AG09319 (cell line): ENCODE results near the gene RBM5.

Source experiments
- DNase-seq: peaks from one replicate; pipeline ENCODE4 v3.0.0-alpha.2; 2010; ENCODE audit warnings: low read depth; ENCODE audit errors: extremely low read depth
- TF ChIP-seq, protein P1 (sequence below): IDR thresholded peaks from 2 replicates; pipeline ENCODE4 v1.5.1; 2011; ENCODE audit warnings: low read depth, mild to moderate bottlenecking, inconsistent platforms, low read length, moderate library complexity

RBM5 gene

DNA sequence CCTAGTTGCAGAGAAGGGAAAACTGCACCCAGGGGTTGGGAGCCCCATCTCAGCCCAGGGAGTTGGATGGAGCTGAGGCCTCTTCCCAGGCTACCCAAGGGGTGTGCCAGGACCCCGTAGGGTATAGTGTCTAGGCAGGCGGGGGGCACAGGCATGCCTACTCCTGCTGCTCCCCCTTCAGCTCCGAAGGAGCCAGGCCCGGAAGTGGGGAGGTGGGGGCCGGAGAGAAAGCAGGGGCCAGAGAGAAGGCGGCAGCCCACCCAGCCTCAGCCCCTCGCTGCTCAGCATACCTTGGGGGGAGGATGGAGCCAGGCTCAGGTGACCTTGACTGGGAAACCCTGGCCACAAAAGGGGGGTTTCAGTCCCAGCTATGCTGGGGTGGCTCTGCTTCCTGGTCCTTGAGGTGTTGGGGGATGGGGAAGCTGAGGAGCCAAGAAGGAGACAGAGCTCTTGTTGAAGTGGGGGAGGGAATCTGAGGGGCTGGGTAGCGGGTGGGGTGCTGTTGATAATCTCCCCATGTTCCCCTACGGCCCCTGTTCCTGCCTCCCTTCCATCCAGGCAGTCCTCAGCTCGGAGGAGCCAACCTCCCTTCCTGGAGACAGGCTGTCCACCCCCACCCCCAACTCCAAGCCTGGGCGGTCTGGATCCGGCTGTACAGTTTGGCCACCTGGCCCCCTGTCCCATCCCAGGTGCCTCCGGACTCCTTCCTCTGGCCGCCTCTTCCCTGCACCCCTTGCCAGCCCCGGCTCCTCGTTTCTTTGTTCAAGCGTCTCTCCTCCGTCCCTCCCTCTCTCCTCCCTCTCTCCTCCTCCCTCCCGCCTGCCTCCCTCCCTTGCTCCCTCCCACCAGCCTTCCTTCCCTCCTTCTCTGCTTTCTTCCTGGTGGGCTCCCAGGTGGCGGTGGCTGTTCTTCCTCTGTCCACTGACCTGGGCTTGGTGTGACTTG lies 68.1 kb downstream of the RBM5 start:
- TF ChIP-seq, protein P1, sequence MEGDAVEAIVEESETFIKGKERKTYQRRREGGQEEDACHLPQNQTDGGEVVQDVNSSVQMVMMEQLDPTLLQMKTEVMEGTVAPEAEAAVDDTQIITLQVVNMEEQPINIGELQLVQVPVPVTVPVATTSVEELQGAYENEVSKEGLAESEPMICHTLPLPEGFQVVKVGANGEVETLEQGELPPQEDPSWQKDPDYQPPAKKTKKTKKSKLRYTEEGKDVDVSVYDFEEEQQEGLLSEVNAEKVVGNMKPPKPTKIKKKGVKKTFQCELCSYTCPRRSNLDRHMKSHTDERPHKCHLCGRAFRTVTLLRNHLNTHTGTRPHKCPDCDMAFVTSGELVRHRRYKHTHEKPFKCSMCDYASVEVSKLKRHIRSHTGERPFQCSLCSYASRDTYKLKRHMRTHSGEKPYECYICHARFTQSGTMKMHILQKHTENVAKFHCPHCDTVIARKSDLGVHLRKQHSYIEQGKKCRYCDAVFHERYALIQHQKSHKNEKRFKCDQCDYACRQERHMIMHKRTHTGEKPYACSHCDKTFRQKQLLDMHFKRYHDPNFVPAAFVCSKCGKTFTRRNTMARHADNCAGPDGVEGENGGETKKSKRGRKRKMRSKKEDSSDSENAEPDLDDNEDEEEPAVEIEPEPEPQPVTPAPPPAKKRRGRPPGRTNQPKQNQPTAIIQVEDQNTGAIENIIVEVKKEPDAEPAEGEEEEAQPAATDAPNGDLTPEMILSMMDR, result no peak

DNA sequence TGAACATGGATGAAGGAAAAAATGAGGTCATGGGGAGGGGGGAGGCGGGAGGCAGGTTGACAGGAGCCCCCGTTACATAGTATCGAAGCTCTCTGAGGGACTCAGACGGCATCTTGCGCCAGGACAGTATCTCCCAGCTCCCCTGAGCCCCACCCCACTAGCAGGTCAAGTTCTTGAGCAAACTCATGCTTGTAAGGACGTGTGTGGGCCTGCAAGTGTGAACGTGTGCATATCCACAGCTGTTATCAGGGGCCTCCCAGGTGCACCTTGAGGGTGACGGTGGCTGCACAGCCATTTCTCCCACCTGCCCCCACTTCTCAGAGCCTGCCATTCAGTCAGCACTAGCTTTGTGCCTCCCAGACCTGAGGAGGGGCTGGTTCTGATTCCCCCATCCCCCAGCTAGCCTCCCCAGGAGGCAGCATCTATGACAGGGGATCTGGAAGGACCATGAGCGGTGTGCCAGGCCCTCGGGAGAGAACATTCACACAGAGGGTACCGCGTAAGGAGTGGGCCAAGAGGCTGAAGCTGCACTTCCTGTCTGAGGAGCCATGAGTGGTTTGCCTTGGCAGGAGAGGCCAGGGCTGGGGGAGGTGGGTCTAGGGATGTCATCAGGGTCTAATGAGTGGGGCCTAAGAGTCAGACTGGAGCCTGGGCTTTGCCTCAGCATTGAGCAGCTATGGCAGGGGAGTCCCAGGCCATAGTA lies 69.3 kb downstream of the RBM5 start:
- no peak for DNase-seq
- TF ChIP-seq, protein P1, result no peak

More for the DNA sequence above, 68.1 kb downstream of the RBM5 start:
- DNase-seq, result no peak

DNA sequence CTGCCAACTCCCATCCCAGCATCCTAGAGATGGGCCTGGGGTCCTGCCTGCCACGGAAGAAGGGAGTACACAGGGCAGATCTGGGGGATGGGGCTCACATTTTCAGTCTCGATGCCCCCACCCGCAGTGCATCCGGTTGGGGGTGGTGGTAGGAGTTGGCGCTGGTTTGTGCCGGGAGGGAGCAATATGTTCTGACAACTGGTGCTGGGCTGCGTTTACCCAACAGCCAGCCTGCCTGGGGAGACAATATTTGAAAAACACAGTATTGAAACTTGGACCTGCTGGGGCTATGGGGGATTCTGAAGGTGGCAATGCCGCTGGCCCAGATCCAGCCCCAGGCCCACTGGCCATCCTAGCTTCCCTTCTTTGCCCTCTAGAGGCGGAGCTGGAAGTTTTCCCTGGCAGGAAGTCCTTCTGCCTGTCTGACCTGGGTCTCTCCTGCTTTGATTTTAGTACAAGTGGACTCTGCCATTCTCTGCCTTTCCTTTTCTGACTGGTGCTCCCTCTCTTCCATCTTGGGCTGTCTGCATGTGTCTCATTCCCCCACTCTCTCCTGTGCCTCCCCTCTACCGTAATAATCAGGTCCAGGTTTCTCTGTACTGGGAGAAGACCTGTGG lies 69.9 kb downstream of the RBM5 start:
- no peak for DNase-seq
- TF ChIP-seq, protein P1, result no peak

DNA sequence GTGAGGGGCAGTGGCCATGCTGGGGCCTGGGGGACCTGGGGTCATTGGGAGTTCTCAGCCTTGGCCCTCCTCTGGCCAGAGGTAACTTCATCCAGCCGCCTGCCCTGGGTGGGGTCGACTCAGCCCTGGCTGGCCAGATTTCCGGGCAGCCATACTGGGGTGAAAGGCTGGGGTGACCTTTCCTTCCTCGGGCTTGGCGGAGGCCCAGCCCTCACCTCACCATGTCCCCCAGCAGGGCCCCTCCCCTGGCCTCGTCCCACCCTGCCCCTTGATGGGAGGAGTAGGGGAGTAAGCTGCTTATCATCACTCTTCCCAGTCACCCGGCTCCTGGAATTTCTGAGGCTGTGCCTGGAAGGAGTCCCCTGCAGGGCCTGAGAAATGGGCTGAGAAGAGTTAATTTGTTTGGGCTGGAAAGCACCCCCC lies 71.9 kb downstream of the RBM5 start:
- DNase-seq, result no peak
- TF ChIP-seq, protein P1, result no peak

DNA sequence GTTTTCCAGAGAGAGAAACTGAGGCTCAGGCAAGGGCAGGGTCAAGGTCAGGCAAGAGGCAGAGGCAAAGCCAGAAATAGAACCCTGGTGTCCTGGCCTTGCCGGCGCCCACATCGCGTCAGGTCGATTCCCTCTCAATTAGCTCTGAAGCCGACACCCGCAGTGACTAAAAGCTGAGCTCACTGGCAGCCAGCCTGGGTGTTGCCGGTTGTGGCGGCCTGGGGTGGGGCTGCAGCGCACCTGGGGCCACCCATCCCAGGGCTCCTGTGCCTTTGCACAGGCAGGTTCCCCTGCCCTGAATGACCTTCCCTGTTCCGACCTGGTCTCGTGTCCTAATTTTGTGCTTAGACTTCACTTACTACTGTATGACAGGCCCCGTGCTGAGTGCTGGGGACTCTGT lies 72.6 kb downstream of the RBM5 start:
- TF ChIP-seq, protein P1, result no peak
- no peak for DNase-seq

DNA sequence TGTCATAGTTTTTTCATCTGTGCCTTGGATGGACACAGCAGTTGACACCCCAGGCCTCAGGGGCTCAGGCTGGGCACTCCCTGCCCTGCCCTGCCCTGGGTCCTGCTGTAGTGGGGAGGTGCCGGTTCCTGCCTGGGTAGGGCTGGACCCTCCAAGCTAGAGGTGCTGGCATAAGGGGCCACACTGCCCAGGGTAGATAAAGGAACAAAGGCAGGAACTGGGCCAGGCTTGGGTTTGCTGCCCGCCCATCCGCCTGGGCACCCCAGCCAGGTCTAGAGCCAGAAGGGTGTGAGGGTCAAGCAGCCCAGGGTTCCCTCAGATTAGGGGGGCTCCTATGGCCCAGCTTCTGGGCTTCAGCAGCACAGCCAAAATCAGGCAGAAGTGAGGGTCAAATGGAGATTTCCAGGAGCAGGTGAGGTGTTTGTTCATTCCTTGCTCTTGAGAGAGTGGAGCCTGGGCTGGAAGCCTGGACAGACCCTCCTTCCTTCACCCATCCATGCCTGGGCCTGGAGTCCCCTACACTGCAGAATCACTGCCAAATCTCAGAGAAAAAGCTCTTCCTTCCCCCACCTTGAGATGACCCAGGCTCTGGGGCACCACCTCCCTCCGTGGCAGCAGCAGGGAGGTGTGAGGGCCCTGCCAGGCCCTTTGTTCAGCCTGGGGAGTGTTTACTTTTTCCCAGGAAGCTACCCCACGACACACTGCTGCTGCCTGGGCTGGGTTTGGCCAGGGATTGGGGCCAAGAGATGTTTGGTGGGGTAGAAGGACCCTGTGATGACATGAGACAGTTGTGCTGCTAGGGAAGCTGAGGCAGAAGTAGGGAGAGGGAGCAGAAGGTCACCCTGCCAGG lies 73.5 kb downstream of the RBM5 start:
- TF ChIP-seq, protein P1, result no peak

More for the DNA sequence above, 73.5 kb downstream of the RBM5 start:
- no peak for DNase-seq
